ENCODE data around the gene ATP6V1A. TPM values are rescaled to one million over a fixed set of nuclear protein-coding genes. Genes with fewer than 3 reads are reported as not detected.
A peak's percentile ranks its signal among the peaks of the same experiment; 100 is the strongest.

ATP6V1A gene
- total RNA-seq, 2 experiments from 2014 or later, result 36.7 to 40.7 TPM

- no peak for ATAC-seq
- TF ChIP-seq CTCF (IDR thresholded peaks at IDR 0.05), result no peak
- Mint-ChIP-seq H3K36me3 (ENCODE audit: low read depth) (no peaks in the 10 kb centered on the region), H3K27ac (no peak overlapping the region), H3K4me1 (ENCODE audit: low read depth) (peaks cover 8% of the 10 kb centered on the region), H3K4me3 (no peak overlapping the region), H3K9me3 (peaks cover 9% of the 10 kb centered on the region), H3K27me3 (no peaks in the 10 kb centered on the region)
- CTCF ChIA-PET, result no interaction called here
- intact Hi-C loops (cut with micrococcal nuclease), result no loop called here
- no peak for DNase-seq
- POLR2A ChIA-PET, result no interaction called here
These were observed 84.2 kb downstream of the ATP6V1A start for GRCh38 chr3:113831103-113831355.

GRCh38 chr3:113832477-113833164, 85.8 kb downstream of the ATP6V1A start:
- Mint-ChIP-seq H3K4me1 (ENCODE audit: low read depth) (peaks cover 8% of the 10 kb centered on the region), H3K36me3 (ENCODE audit: low read depth) (no peaks in the 10 kb centered on the region), H3K9me3 (peaks cover 9% of the 10 kb centered on the region), H3K27ac (no peak overlapping the region), H3K4me3 (no peak overlapping the region), H3K27me3 (no peaks in the 10 kb centered on the region)
- no peak for DNase-seq
- ChIA-PET CTCF (no interaction called here), POLR2A (no interaction called here)
- ATAC-seq, result peak; percentile 85
- no peak for TF ChIP-seq CTCF (IDR thresholded peaks at IDR 0.05)
- intact Hi-C loops (cut with micrococcal nuclease), result no loop called here

GRCh38 chr3:113834983-113835382, 88.1 kb downstream of the ATP6V1A start:
- H3K36me3 Mint-ChIP-seq (ENCODE audit: low read depth), result no peaks in the 10 kb centered on the region
- no peak overlapping the region for H3K27ac Mint-ChIP-seq
- H3K4me3 Mint-ChIP-seq, result no peak overlapping the region
- DNase-seq (no peak), ATAC-seq (no peak)
- H3K9me3 Mint-ChIP-seq, result peaks cover 6% of the 10 kb centered on the region
- TF ChIP-seq CTCF (IDR thresholded peaks at IDR 0.05), result no peak
- H3K27me3 Mint-ChIP-seq, result no peaks in the 10 kb centered on the region
- intact Hi-C loops (cut with micrococcal nuclease), result loop anchor here (5.0 kb wide), 1 partner anchor 98 kb away; no protein-coding TSS in a partner anchor
- CTCF ChIA-PET, result interaction anchor here (1.0 to 2.1 kb wide), 2 partner anchors 8 to 98 kb away, joined by 3 to 6 read pairs; no protein-coding TSS in a partner anchor
- peaks cover 17% of the 10 kb centered on the region for H3K4me1 Mint-ChIP-seq (ENCODE audit: low read depth)
- POLR2A ChIA-PET, result no interaction called here

- Mint-ChIP-seq H3K4me1 (ENCODE audit: low read depth) (peaks cover 9% of the 10 kb centered on the region), H3K27me3 (no peaks in the 10 kb centered on the region), H3K27ac (no peak within 1 kb of the TSS), H3K36me3 (ENCODE audit: low read depth) (no peaks in the 10 kb centered on the region), H3K9me3 (no peaks in the 10 kb centered on the region), H3K4me3 (peak within 1 kb of the TSS; percentile 75)
- peak; percentile 91 for DNase-seq
- POLR2A ChIA-PET, result no interaction called here
- CTCF ChIA-PET, result interaction anchor here (0.6 to 2.9 kb wide), 10 partner anchors 17 to 316 kb away, joined by 3 to 15 read pairs (median 4); no protein-coding TSS in a partner anchor
- intact Hi-C loops (cut with micrococcal nuclease), result loop anchor here (1.0 to 5.0 kb wide), 2 partner anchors 75 to 101 kb away; no protein-coding TSS in a partner anchor
- peak; percentile 71 for TF ChIP-seq CTCF (IDR thresholded peaks at IDR 0.05)
- ATAC-seq, result peak; percentile 100
These were observed 91.9 kb downstream of the ATP6V1A start, which contains the start of gene GRAMD1C for GRCh38 chr3:113838631-113839209. Gene GRAMD1C, plus strand, starts transcription at chr3:113838788. Its CDS starts 122 bp downstream, at chr3:113838910.

GRCh38 chr3:113839551-113839950, 92.7 kb downstream of the ATP6V1A start:
- no peaks in the 10 kb centered on the region for H3K36me3 Mint-ChIP-seq (ENCODE audit: low read depth)
- ATAC-seq (no peak), DNase-seq (no peak)
- H3K4me1 Mint-ChIP-seq (ENCODE audit: low read depth), result peaks cover 9% of the 10 kb centered on the region
- CTCF ChIA-PET, result interaction anchor here (0.7 to 2.9 kb wide), 8 partner anchors 9 to 103 kb away, joined by 3 to 15 read pairs (median 3); no protein-coding TSS in a partner anchor
- TF ChIP-seq CTCF (IDR thresholded peaks at IDR 0.05), result no peak
- H3K27me3 Mint-ChIP-seq, result no peaks in the 10 kb centered on the region
- intact Hi-C loops (cut with micrococcal nuclease), result loop anchor here (5.0 kb wide), 1 partner anchor 102 kb away; no protein-coding TSS in a partner anchor
- no peaks in the 10 kb centered on the region for H3K9me3 Mint-ChIP-seq
- H3K4me3 Mint-ChIP-seq, result peak overlapping the region; percentile 75
- POLR2A ChIA-PET, result no interaction called here
- no peak overlapping the region for H3K27ac Mint-ChIP-seq
